PC-3 (cell line): ENCODE results near the gene MKRN2. TPM values are rescaled to one million over a fixed set of nuclear protein-coding genes. Genes with fewer than 3 reads are reported as not detected.
"Not testable (repeated sequence)": the region's sequence is repeated elsewhere in the genome, so short reads cannot be mapped to it uniquely, and the experiment has no call there.

Experiments
- ATAC-seq: fragments of 200-7000 bp; cut with Tn5 transposase; 2 replicates; pipeline ENCODE4 v1.9.1; 2020; ENCODE audit warnings: mild to moderate bottlenecking, moderate library complexity
- BruUV-seq: library from RNA; stranded (reverse); fragments of 400-500 nt; replicated peaks from 2 replicates; lab custom pipeline; 2021; lab: Mats Ljungman, UMichigan
- CTCF ChIA-PET: fragments of 300-600 bp; sonication (Branson Sonifier 250); formaldehyde crosslinking; loops from one replicate; lab custom pipeline; 2022; ENCODE audit warnings: antibody characterized with exemption; lab: Charles Lee
- POLR2A ChIA-PET: fragments of 300-600 bp; sonication (Branson Sonifier 250); formaldehyde crosslinking; loops from one replicate; lab custom pipeline; 2022; ENCODE audit warnings: antibody characterized with exemption; ENCODE audit not compliant: unreplicated experiment; lab: Charles Lee
- DNase-seq: peaks from one replicate; pipeline ENCODE4 v3.0.0-alpha.2; 2015
- H2AFZ ChIP-seq: fragments of 300-600 bp; sonication (generic); 2 replicates; pipeline ENCODE4 v1.6.0; 2016; ENCODE audit warnings: antibody characterized with exemption, low read length
- H3F3A ChIP-seq: fragments of 300-600 bp; sonication (generic); one replicate; pipeline ENCODE4 v1.6.0; 2017; ENCODE audit warnings: antibody characterized with exemption, low read length, control low read depth, mild to moderate bottlenecking; ENCODE audit not compliant: unreplicated experiment
- H3K27ac ChIP-seq: fragments of 300-600 bp; sonication (generic); 2 replicates; pipeline ENCODE4 v1.5.1; 2016; ENCODE audit warnings: mild to moderate bottlenecking, low read length
- H3K27me3 ChIP-seq: fragments of 300-600 bp; sonication (generic); 2 replicates; pipeline ENCODE4 v1.6.1; 2016; ENCODE audit warnings: low read length, mixed read lengths
- H3K36me3 ChIP-seq: fragments of 300-600 bp; sonication (generic); 2 replicates; pipeline ENCODE4 v1.6.1; 2016; ENCODE audit warnings: low read depth, mixed run types, low read length, mixed read lengths
- H3K4me1 ChIP-seq: fragments of 300-600 bp; sonication (generic); 2 replicates; pipeline ENCODE4 v1.5.1; 2016; ENCODE audit warnings: low read length; ENCODE audit not compliant: insufficient read depth
- H3K4me2 ChIP-seq: fragments of 300-600 bp; sonication (generic); 2 replicates; pipeline ENCODE4 v1.6.0; 2016; ENCODE audit warnings: low read length
- H3K4me3 ChIP-seq: fragments of 300-600 bp; sonication (generic); 2 replicates; pipeline ENCODE4 v1.5.1; 2016; ENCODE audit warnings: mild to moderate bottlenecking, low read length, mixed read lengths
- H3K79me2 ChIP-seq: fragments of 300-600 bp; sonication (generic); 2 replicates; pipeline ENCODE4 v1.6.1; 2017; ENCODE audit warnings: low read length, mixed read lengths
- H3K9ac ChIP-seq: fragments of 300-600 bp; sonication (generic); 2 replicates; pipeline ENCODE4 v1.6.0; 2016; ENCODE audit warnings: mild to moderate bottlenecking, low read length
- H3K9me2 ChIP-seq: fragments of 300-600 bp; sonication (generic); replicated peaks from 2 replicates; pipeline ENCODE4 v1.6.1; 2016; ENCODE audit warnings: mixed run types, low read length, mixed read lengths
- H3K9me3 ChIP-seq: fragments of 300-600 bp; sonication (generic); 2 replicates; pipeline ENCODE4 v1.6.1; 2016; ENCODE audit warnings: low read length, mixed read lengths
- H4K20me1 ChIP-seq: fragments of 300-600 bp; sonication (generic); 2 replicates; pipeline ENCODE4 v1.6.1; 2016; ENCODE audit warnings: low read length, mixed read lengths
- CTCF ChIP-seq: fragments of 300-600 bp; sonication (generic); conservative IDR thresholded peaks from 2 replicates; pipeline ENCODE4 v1.5.1; 2017; ENCODE audit warnings: antibody characterized with exemption, low read depth, mild to moderate bottlenecking, low read length
- EZH2 ChIP-seq: fragments of 300-600 bp; sonication (generic); IDR thresholded peaks from one replicate; pipeline ENCODE4 v1.6.1; 2017; ENCODE audit warnings: antibody characterized with exemption, mild to moderate bottlenecking, low read length; ENCODE audit not compliant: unreplicated experiment
- EZH2phosphoT487 ChIP-seq: fragments of 300-600 bp; sonication (generic); IDR thresholded peaks from 2 replicates; pipeline ENCODE4 v1.6.1; 2018; ENCODE audit warnings: mild to moderate bottlenecking, antibody characterized with exemption, low read length, borderline replicate concordance
- intact Hi-C: fragments of 100-400 bp; cut with micrococcal nuclease; formaldehyde crosslinking; loops from 2 replicates; pipeline ENCODE4 v1.9.0; 2023
- total RNA-seq: library from RNA; depleted of rRNA; stranded (reverse); fragments of >200 nt; gene quantifications from 2 replicates; pipeline ENCODE4 v1.2.3, GENCODE V29; 2014

The MKRN2 gene
- total RNA-seq, 1 experiment from 2014 or later: 45.8 TPM

GRCh38 chr3:12630292-12630691 lies 73.4 kb downstream of the MKRN2 start:
- BruUV-seq: no TSS peak
- CTCF ChIA-PET: no interaction called here

GRCh38 chr3:12630843-12631242 lies 74.0 kb downstream of the MKRN2 start:
- H3K9ac ChIP-seq, H3K9me3 ChIP-seq, POLR2A ChIA-PET, ATAC-seq, H3K27ac ChIP-seq, H3K4me2 ChIP-seq, H3K27me3 ChIP-seq, CTCF ChIA-PET, H3K36me3 ChIP-seq, H3K4me1 ChIP-seq, BruUV-seq, H3F3A ChIP-seq, H3K4me3 ChIP-seq, H3K9me2 ChIP-seq, H2AFZ ChIP-seq, DNase-seq: not testable (repeated sequence)
- Histone ChIP-seq H4K20me1 (peaks cover 36% of the 10 kb centered on the region), H3K79me2 (peaks cover 100% of the 10 kb centered on the region)
- intact Hi-C loops: loop anchor here (5.0 kb wide), 1 partner anchor 39 kb away; no protein-coding TSS in a partner anchor

More at GRCh38 chr3:12630292-12630691, 73.4 kb downstream of the MKRN2 start:
- H3K79me2 ChIP-seq: peaks cover 100% of the 10 kb centered on the region
- no peaks in the 10 kb centered on the region for H3F3A ChIP-seq
- no peak overlapping the region for H3K4me2 ChIP-seq
- POLR2A ChIA-PET: no interaction called here
- H3K4me1 ChIP-seq: peaks cover 6% of the 10 kb centered on the region; the same call in 1 of the 2 replicates
- DNase-seq (no peak), ATAC-seq (no peak)
- H3K9me3 ChIP-seq: no peaks in the 10 kb centered on the region
- no peak overlapping the region for H3K9ac ChIP-seq
- H3K9me2 ChIP-seq: no peaks in the 10 kb centered on the region
- H3K36me3 ChIP-seq: no peaks in the 10 kb centered on the region
- H3K4me3 ChIP-seq: no peak overlapping the region
- H2AFZ ChIP-seq: no peak overlapping the region
- H3K27ac ChIP-seq: no peak overlapping the region
- no peaks in the 10 kb centered on the region for H3K27me3 ChIP-seq
- TF ChIP-seq CTCF (no peak), EZH2 (no peak), EZH2phosphoT487 (no peak)
- peaks cover 40% of the 10 kb centered on the region for H4K20me1 ChIP-seq
- intact Hi-C loops: loop anchor here (5.0 kb wide), 1 partner anchor 38 kb away; no protein-coding TSS in a partner anchor

GRCh38 chr3:12632523-12632922 lies 75.6 kb downstream of the MKRN2 start:
- DNase-seq (no peak), ATAC-seq (no peak)
- no TSS peak for BruUV-seq
- Histone ChIP-seq H3K27ac (no peak overlapping the region), H3F3A (no peaks in the 10 kb centered on the region), H3K4me1 (peaks cover 6% of the 10 kb centered on the region; the same call in 1 of the 2 replicates), H3K36me3 (no peaks in the 10 kb centered on the region; the same call in 1 of the 2 replicates), H3K4me3 (no peak overlapping the region), H3K9ac (no peak overlapping the region), H4K20me1 (peaks cover 32% of the 10 kb centered on the region), H3K9me3 (no peaks in the 10 kb centered on the region), H3K27me3 (no peaks in the 10 kb centered on the region), H3K9me2 (no peaks in the 10 kb centered on the region), H2AFZ (no peak overlapping the region), H3K4me2 (no peak overlapping the region), H3K79me2 (peaks cover 100% of the 10 kb centered on the region)
- ChIA-PET CTCF (no interaction called here), POLR2A (no interaction called here)
- intact Hi-C loops: loop anchor here (5.0 kb wide), 1 partner anchor 40 kb away; no protein-coding TSS in a partner anchor
- TF ChIP-seq EZH2phosphoT487 (no peak), CTCF (no peak), EZH2 (no peak)
